HepG2 (cell line): Measurements from ENCODE around the gene GRAMD4. TPM values are rescaled to one million over a fixed set of nuclear protein-coding genes. Genes with fewer than 3 reads are reported as not detected.

Experiments used
- ATF7 ChIP-seq, 2 experiments: fragments of 450-650 bp in 1 of 2; sonication (generic) in 1 of 2; formaldehyde crosslinking in 1 of 2; IDR thresholded peaks; 2 replicates each; pipeline versions ENCODE4 v1.4.0 to v1.6.1; 2016 to 2020; ENCODE audit warnings: antibody characterized with exemption in 1 of 2, mild to moderate bottlenecking in 1 of 2, missing genetic modification reagents in 1 of 2
- HNRNPL ChIP-seq: fragments of 200-400 bp; formaldehyde crosslinking; IDR thresholded peaks from 2 replicates; pipeline ENCODE4 v1.6.1; 2017; ENCODE audit warnings: mild to moderate bottlenecking, low read depth, low read length
- NR2F2 ChIP-seq: IDR thresholded peaks from 2 replicates; pipeline ENCODE4 v1.6.1; 2012; ENCODE audit warnings: low read depth, inconsistent platforms, borderline replicate concordance
- PRMT3 ChIP-seq: sonication (generic); formaldehyde crosslinking; IDR thresholded peaks from 2 replicates; pipeline ENCODE4 v1.8.1; 2022; ENCODE audit warnings: low read depth, mild to moderate bottlenecking, moderate library complexity, missing genetic modification reagents, borderline replicate concordance
- polyA plus RNA-seq, 8 experiments: library from polyadenylated mRNA; depleted of rRNA in 3 of 8; stranded (reverse) in 7 of 8; unstranded in 1 of 8; fragments of >200 nt; fragmentation: Illumina TruSeq in 4 of 8; extraction: Trizol in 4 of 8; gene quantifications; 2 replicates each; pipeline versions ENCODE4 v1.2.1 to v1.2.3, GENCODE V29; 2011 to 2016; ENCODE audit warnings: low read depth in 4 of 8, missing spikeins in 1 of 8, mixed read lengths in 1 of 8; ENCODE audit not compliant: insufficient read depth in 1 of 8
- total RNA-seq, 5 experiments: library from RNA; depleted of rRNA; stranded (reverse); fragments of >200 nt; fragmentation: Illumina TruSeq; extraction: Trizol; gene quantifications; 2 replicates each; pipeline ENCODE4 v1.2.3, GENCODE V29; 2016; ENCODE audit warnings: low read depth in 1 of 5
- TF ChIP-seq, protein P1 (sequence below): sonication (generic); formaldehyde crosslinking; IDR thresholded peaks from 2 replicates; pipeline ENCODE4 v1.8.0; 2022; ENCODE audit warnings: missing genetic modification reagents, mild to moderate bottlenecking, borderline replicate concordance
- TF ChIP-seq, protein P2 (sequence below): sonication (generic); formaldehyde crosslinking; IDR thresholded peaks from 2 replicates; pipeline ENCODE4 v1.4.0; 2020; ENCODE audit warnings: missing genetic modification reagents, mild to moderate bottlenecking, borderline replicate concordance
- TF ChIP-seq, protein P3 (sequence below): sonication (generic); formaldehyde crosslinking; IDR thresholded peaks from 2 replicates; pipeline ENCODE4 v1.4.0; 2020; ENCODE audit warnings: missing genetic modification reagents

The GRAMD4 gene
- total and polyA plus RNA-seq, 2 of the 13 experiments (the other 11 are each of a cell fraction or from before 2014, with no cell fraction given), result 15.2 to 15.7 TPM

DNA sequence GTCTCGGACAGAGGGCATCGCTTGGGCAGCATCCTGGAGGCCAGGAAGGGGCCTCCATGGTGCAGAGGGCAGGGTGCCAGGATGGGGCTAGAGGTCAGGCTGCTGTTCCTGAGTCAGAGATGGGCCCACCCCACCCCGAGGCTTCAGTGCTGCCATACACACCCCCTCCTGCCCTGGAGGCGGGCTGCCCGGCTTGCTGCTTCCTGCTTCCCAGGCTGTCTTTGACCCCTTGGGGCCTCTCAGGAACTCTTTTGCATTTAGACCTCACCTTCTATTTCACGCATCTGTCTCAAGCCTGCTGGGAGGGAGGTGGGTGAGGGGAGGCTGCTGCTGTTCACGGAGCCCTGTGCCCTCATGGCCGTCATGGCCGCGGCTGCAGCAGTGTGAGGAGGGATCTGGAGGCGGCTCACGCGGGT lies 6.6 kb upstream of the GRAMD4 start (continued):
- TF ChIP-seq, protein P1, sequence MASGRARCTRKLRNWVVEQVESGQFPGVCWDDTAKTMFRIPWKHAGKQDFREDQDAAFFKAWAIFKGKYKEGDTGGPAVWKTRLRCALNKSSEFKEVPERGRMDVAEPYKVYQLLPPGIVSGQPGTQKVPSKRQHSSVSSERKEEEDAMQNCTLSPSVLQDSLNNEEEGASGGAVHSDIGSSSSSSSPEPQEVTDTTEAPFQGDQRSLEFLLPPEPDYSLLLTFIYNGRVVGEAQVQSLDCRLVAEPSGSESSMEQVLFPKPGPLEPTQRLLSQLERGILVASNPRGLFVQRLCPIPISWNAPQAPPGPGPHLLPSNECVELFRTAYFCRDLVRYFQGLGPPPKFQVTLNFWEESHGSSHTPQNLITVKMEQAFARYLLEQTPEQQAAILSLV (CRISPR knock-in tag), result no peak
- TF ChIP-seq, protein P2, sequence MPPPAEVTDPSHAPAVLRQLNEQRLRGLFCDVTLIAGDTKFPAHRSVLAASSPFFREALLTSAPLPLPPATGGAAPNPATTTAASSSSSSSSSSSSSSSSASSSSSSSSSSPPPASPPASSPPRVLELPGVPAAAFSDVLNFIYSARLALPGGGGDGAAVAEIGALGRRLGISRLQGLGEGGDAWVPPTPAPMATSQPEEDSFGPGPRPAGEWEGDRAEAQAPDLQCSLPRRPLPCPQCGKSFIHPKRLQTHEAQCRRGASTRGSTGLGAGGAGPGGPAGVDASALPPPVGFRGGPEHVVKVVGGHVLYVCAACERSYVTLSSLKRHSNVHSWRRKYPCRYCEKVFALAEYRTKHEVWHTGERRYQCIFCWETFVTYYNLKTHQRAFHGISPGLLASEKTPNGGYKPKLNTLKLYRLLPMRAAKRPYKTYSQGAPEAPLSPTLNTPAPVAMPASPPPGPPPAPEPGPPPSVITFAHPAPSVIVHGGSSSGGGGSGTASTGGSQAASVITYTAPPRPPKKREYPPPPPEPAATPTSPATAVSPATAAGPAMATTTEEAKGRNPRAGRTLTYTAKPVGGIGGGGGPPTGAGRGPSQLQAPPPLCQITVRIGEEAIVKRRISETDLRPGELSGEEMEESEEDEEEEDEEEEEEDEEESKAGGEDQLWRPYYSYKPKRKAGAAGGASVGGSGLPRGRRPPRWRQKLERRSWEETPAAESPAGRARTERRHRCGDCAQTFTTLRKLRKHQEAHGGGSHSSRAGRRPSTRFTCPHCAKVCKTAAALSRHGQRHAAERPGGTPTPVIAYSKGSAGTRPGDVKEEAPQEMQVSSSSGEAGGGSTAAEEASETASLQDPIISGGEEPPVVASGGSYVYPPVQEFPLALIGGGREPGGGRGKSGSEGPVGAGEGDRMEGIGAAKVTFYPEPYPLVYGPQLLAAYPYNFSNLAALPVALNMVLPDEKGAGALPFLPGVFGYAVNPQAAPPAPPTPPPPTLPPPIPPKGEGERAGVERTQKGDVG (CRISPR knock-in tag), result 0 out of 2 replicates have a peak, but pooled peaks have one; percentile 20
- TF ChIP-seq, protein P3, sequence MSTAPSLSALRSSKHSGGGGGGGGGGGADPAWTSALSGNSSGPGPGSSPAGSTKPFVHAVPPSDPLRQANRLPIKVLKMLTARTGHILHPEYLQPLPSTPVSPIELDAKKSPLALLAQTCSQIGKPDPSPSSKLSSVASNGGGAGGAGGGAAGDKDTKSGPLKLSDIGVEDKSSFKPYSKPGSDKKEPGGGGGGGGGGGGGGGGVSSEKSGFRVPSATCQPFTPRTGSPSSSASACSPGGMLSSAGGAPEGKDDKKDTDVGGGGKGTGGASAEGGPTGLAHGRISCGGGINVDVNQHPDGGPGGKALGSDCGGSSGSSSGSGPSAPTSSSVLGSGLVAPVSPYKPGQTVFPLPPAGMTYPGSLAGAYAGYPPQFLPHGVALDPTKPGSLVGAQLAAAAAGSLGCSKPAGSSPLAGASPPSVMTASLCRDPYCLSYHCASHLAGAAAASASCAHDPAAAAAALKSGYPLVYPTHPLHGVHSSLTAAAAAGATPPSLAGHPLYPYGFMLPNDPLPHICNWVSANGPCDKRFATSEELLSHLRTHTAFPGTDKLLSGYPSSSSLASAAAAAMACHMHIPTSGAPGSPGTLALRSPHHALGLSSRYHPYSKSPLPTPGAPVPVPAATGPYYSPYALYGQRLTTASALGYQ (CRISPR knock-in tag), result no peak
- no peak for TF ChIP-seq ATF7 (IDR thresholded peaks at IDR 0.05)
- TF ChIP-seq ATF7 (CRISPR knock-in tag; IDR thresholded peaks at IDR 0.05), result no peak
- TF ChIP-seq PRMT3, result no peak
- peak; percentile 90 for TF ChIP-seq HNRNPL
- no peak for TF ChIP-seq NR2F2
